Measurements from ENCODE around the gene ZDHHC8. TPM values are rescaled to one million over a fixed set of nuclear protein-coding genes. Genes with fewer than 3 reads are reported as not detected.

Gene ZDHHC8
- total RNA-seq, 3 donors from 2014 or later (not counting 1 experiment from before 2014, with no cell fraction given): 64.0 to 75.6 (median 65.3) TPM

- ATAC-seq: peak in 1 of 3 donors; percentile 12
- H3K27ac ChIP-seq (ENCODE audit: low read length): peak overlapping the region; percentile 40
- no peak for DNase-seq
- H3K27me3 Mint-ChIP-seq (ENCODE audit: low read depth in 2 of 2): no peaks in the 10 kb centered on the region
- TF ChIP-seq CTCF (IDR thresholded peaks at IDR 0.05): no peak
- no peak overlapping the region for H3K4me3 Mint-ChIP-seq
- H3K4me1 Mint-ChIP-seq: peaks cover 15 to 41% of the 10 kb centered on the region in 2 donors
- no peaks in the 10 kb centered on the region for H3K27me3 ChIP-seq (ENCODE audit: control insufficient read depth, insufficient read depth, low read length)
- no peak overlapping the region for H3K4me3 ChIP-seq (ENCODE audit: low read length)
- H3K36me3 Mint-ChIP-seq: no peaks in the 10 kb centered on the region
- intact Hi-C loops (cut with micrococcal nuclease): no loop called here
- peaks cover 68% of the 10 kb centered on the region for H3K36me3 ChIP-seq (ENCODE audit: control insufficient read depth, insufficient read depth, low read length)
- no peaks in the 10 kb centered on the region for H3K9me3 Mint-ChIP-seq
- 65% methylated on average over 6 of the region's 7 CpGs for WGBS (ENCODE audit: insufficient coverage)
- H3K4me1 ChIP-seq (ENCODE audit: control insufficient read depth, insufficient read depth, low read length): peaks cover 69% of the 10 kb centered on the region
- H3K9me3 ChIP-seq (ENCODE audit: control insufficient read depth, insufficient read depth, low read length): no peaks in the 10 kb centered on the region
- H3K27ac Mint-ChIP-seq: peak overlapping the region; percentile 58 to 80
Observed at GRCh38 chr22:20111689-20112622, 19.6 kb upstream of the ZDHHC8 start.

- no peak overlapping the region for H3K27ac ChIP-seq (ENCODE audit: low read length)
- H3K27ac Mint-ChIP-seq: peak overlapping the region; percentile 58 to 80
Observed at GRCh38 chr22:20112623-20113511, 18.7 kb upstream of the ZDHHC8 start.

GRCh38 chr22:20113551-20114310 is 17.9 kb upstream of the ZDHHC8 start:
- WGBS (ENCODE audit: insufficient coverage): 97% methylated on average over 19 of the region's 19 CpGs
- Mint-ChIP-seq H3K9me3 (no peaks in the 10 kb centered on the region), H3K4me1 (peaks cover 24 to 43% of the 10 kb centered on the region in 2 donors), H3K27me3 (ENCODE audit: low read depth in 2 of 2) (no peaks in the 10 kb centered on the region), H3K27ac (peak overlapping the region in 1 of 2 donors; percentile 76), H3K36me3 (no peaks in the 10 kb centered on the region), H3K4me3 (no peak overlapping the region)
- no peak for TF ChIP-seq CTCF (IDR thresholded peaks at IDR 0.05)
- Histone ChIP-seq H3K4me1 (ENCODE audit: control insufficient read depth, insufficient read depth, low read length) (peaks cover 78% of the 10 kb centered on the region), H3K27ac (ENCODE audit: low read length) (no peak overlapping the region), H3K27me3 (ENCODE audit: control insufficient read depth, insufficient read depth, low read length) (no peaks in the 10 kb centered on the region), H3K9me3 (ENCODE audit: control insufficient read depth, insufficient read depth, low read length) (no peaks in the 10 kb centered on the region), H3K36me3 (ENCODE audit: control insufficient read depth, insufficient read depth, low read length) (peaks cover 52% of the 10 kb centered on the region), H3K4me3 (ENCODE audit: low read length) (no peak overlapping the region)
- no peak for ATAC-seq
- no peak for DNase-seq
- intact Hi-C loops (cut with micrococcal nuclease): no loop called here

More at GRCh38 chr22:20112623-20113511, 18.7 kb upstream of the ZDHHC8 start:
- intact Hi-C loops (cut with micrococcal nuclease): no loop called here
- peaks cover 71% of the 10 kb centered on the region for H3K4me1 ChIP-seq (ENCODE audit: control insufficient read depth, insufficient read depth, low read length)
- Mint-ChIP-seq H3K4me1 (peaks cover 15 to 41% of the 10 kb centered on the region in 2 donors), H3K36me3 (no peaks in the 10 kb centered on the region), H3K4me3 (no peak overlapping the region), H3K9me3 (no peaks in the 10 kb centered on the region), H3K27me3 (ENCODE audit: low read depth in 2 of 2) (no peaks in the 10 kb centered on the region)
- H3K36me3 ChIP-seq (ENCODE audit: control insufficient read depth, insufficient read depth, low read length): peaks cover 59% of the 10 kb centered on the region
- no peaks in the 10 kb centered on the region for H3K9me3 ChIP-seq (ENCODE audit: control insufficient read depth, insufficient read depth, low read length)
- no peak for TF ChIP-seq CTCF (IDR thresholded peaks at IDR 0.05)
- no peak overlapping the region for H3K4me3 ChIP-seq (ENCODE audit: low read length)
- no peak for DNase-seq
- no peak for ATAC-seq
- 88% methylated on average over 26 of the region's 26 CpGs for WGBS (ENCODE audit: insufficient coverage)
- H3K27me3 ChIP-seq (ENCODE audit: control insufficient read depth, insufficient read depth, low read length): no peaks in the 10 kb centered on the region
